K562 (cell line): Measurements from ENCODE around the gene MALAT1. TPM values are rescaled to one million over a fixed set of nuclear protein-coding genes. Genes with fewer than 3 reads are reported as not detected.
A peak's percentile ranks its signal among the peaks of the same experiment; 100 is the strongest.

Experiments used
- ATAC-seq: fragments of 200-7000 bp; cut with Tn5 transposase; 3 replicates; pipeline ENCODE4 v1.9.1; 2020; ENCODE audit warnings: moderate library complexity
- BruUV-seq: library from RNA; stranded (reverse); fragments of 400-500 nt; replicated peaks from 2 replicates; lab custom pipeline; 2021; lab: Mats Ljungman, UMichigan
- CTCF ChIA-PET: fragments of 300-600 bp; formaldehyde crosslinking; extraction: SDS; loops from one replicate; lab custom pipeline; 2021; ENCODE audit warnings: low intra/inter-chr PET ratio; lab: Yijun Ruan, JAX
- POLR2A ChIA-PET: fragments of 300-600, 350-650 bp; sonication (Branson Sonifier 250); formaldehyde crosslinking; extraction: SDS; loops from one replicate; lab custom pipeline; 2021; ENCODE audit warnings: antibody characterized with exemption, inconsistent platforms; lab: Yijun Ruan, JAX
- DNase-seq, 4 experiments: peaks; one replicate each; pipeline versions ENCODE4 v3.0.0 to v3.0.0-alpha.2; 2011 to 2018; ENCODE audit warnings: low spot score in 3 of 4, mixed read lengths in 3 of 4; ENCODE audit errors: extremely low read depth in 1 of 4
- FAIRE-seq: peaks from 2 replicates; lab custom pipeline; 2011; peaks lifted over from hg19 to GRCh38; lab: Jason Lieb, UNC
- H2AFZ ChIP-seq: 2 replicates; pipeline ENCODE4 v1.6.0; 2011; ENCODE audit warnings: low read depth, low read length, control low read depth, inconsistent platforms
- H3K27ac ChIP-seq: fragments of 200-600 bp; 3 replicates; pipeline ENCODE4 v1.8.0; 2011; ENCODE audit warnings: low read depth, mild to moderate bottlenecking, control low read depth, inconsistent platforms, low read length, moderate library complexity, mixed read lengths; ENCODE audit errors: extremely low read depth
- H3K27me3 ChIP-seq, 2 experiments: fragments of 300-600 bp in 1 of 2; 2 replicates in 1 of 2; 3 replicates in 1 of 2; pipeline versions ENCODE4 v1.6.0 to v1.8.0; 2011; ENCODE audit warnings: inconsistent platforms in 2 of 2, low read length in 2 of 2, mild to moderate bottlenecking in 1 of 2, mixed read lengths in 1 of 2, moderate library complexity in 1 of 2; ENCODE audit not compliant: control insufficient read depth in 2 of 2, insufficient read depth in 2 of 2
- H3K36me3 ChIP-seq: fragments of 300-600 bp; 3 replicates; pipeline ENCODE4 v1.8.0; 2011; ENCODE audit warnings: mild to moderate bottlenecking, low read length, inconsistent platforms; ENCODE audit not compliant: control insufficient read depth, insufficient read depth
- H3K4me1 ChIP-seq, 2 experiments: fragments of 200-600 bp in 1 of 2; replicated peaks in 1 of 2; 2 replicates in 1 of 2; 3 replicates in 1 of 2; pipeline versions ENCODE4 v1.5.1 to v1.8.0; 2011; ENCODE audit warnings: inconsistent platforms in 2 of 2, low read length in 2 of 2, mild to moderate bottlenecking in 1 of 2, mixed read lengths in 1 of 2, moderate library complexity in 1 of 2; ENCODE audit not compliant: control insufficient read depth in 2 of 2, insufficient read depth in 2 of 2
- H3K4me2 ChIP-seq: 2 replicates; pipeline ENCODE4 v1.6.1; 2011; ENCODE audit warnings: low read length, control low read depth, inconsistent platforms, mixed read lengths; ENCODE audit not compliant: insufficient read depth
- H3K4me3 ChIP-seq: fragments of 200-600 bp; sonication (generic), shearing (Covaris generic); 2 replicates; pipeline ENCODE4 v1.5.1; 2016; ENCODE audit warnings: control low read depth, inconsistent platforms
- H3K79me2 ChIP-seq: fragments of 200-600 bp; 3 replicates; pipeline ENCODE4 v1.8.0; 2011; ENCODE audit warnings: low read length, inconsistent platforms; ENCODE audit not compliant: control insufficient read depth, insufficient read depth
- H3K9ac ChIP-seq, 2 experiments: 2 replicates each; pipeline versions ENCODE4 v1.6.0 to v1.6.1; 2011; ENCODE audit warnings: low read depth in 2 of 2, low read length in 2 of 2, control low read depth in 1 of 2, inconsistent platforms in 1 of 2, mild to moderate bottlenecking in 1 of 2, mixed read lengths in 1 of 2; ENCODE audit not compliant: insufficient read depth in 1 of 2
- H3K9me1 ChIP-seq: one replicate; pipeline ENCODE4 v1.6.0; 2011; ENCODE audit warnings: inconsistent platforms, mild to moderate bottlenecking, low read length, moderate library complexity; ENCODE audit not compliant: control insufficient read depth, insufficient read depth
- H3K9me3 ChIP-seq: replicated peaks from 2 replicates; pipeline ENCODE4 v1.5.1; 2011; ENCODE audit warnings: low read depth, low read length, inconsistent platforms; ENCODE audit not compliant: control insufficient read depth, insufficient read depth
- H4K20me1 ChIP-seq: replicated peaks from 2 replicates; pipeline ENCODE4 v1.6.1; 2011; ENCODE audit warnings: low read length, inconsistent platforms, mixed read lengths; ENCODE audit not compliant: control insufficient read depth, insufficient read depth
- CBX5 ChIP-seq: IDR thresholded peaks from 2 replicates; pipeline ENCODE4 v1.6.1; 2014; ENCODE audit warnings: low read depth, borderline replicate concordance
- CGGBP1 ChIP-seq: fragments of 250-450 bp; sonication (Bioruptor Pico); IDR thresholded peaks from 2 replicates; pipeline ENCODE4 v1.9.0; 2021; ENCODE audit warnings: mild to moderate bottlenecking
- E2F8 ChIP-seq: fragments of 450-650 bp; IDR thresholded peaks from 2 replicates; pipeline ENCODE4 v1.7.1; 2018; ENCODE audit warnings: mild to moderate bottlenecking, low read depth; ENCODE audit not compliant: partially characterized antibody
- HMG20B ChIP-seq: fragments of 250-450 bp; sonication (Bioruptor Pico); IDR thresholded peaks from 2 replicates; pipeline ENCODE4 v1.5.0; 2021; ENCODE audit warnings: mild to moderate bottlenecking
- NCOR1 ChIP-seq: fragments of 450-650 bp; IDR thresholded peaks from 2 replicates; pipeline ENCODE4 v1.6.1; 2016; ENCODE audit warnings: mild to moderate bottlenecking, moderate library complexity
- NFIC ChIP-seq: fragments of 450-650 bp; IDR thresholded peaks from 2 replicates; pipeline ENCODE4 v1.6.1; 2017; ENCODE audit warnings: mild to moderate bottlenecking, inconsistent platforms
- RBFOX2 ChIP-seq: fragments of 200-400 bp; formaldehyde crosslinking; IDR thresholded peaks from 2 replicates; pipeline ENCODE4 v1.6.1; 2017; ENCODE audit warnings: low read depth, mild to moderate bottlenecking, low read length, moderate library complexity
- TBP ChIP-seq: optimal IDR thresholded peaks from 2 replicates; pipeline ENCODE3; 2011; ENCODE audit warnings: low read depth, low read length, improper control_type of control experiment
- TEAD1 ChIP-seq, 2 experiments: fragments of 450-650 bp in 1 of 2; sonication (generic) in 1 of 2; formaldehyde crosslinking; IDR thresholded peaks; 2 replicates each; pipeline versions ENCODE4 v1.4.0 to v1.8.0; 2020 to 2022; ENCODE audit warnings: mild to moderate bottlenecking in 2 of 2, missing genetic modification reagents in 1 of 2
- TEAD2 ChIP-seq: fragments of 450-650 bp; IDR thresholded peaks from 2 replicates; pipeline ENCODE4 v1.6.1; 2016; ENCODE audit warnings: missing genetic modification characterization, control low read depth, missing compliant biosample characterization
- YY1 ChIP-seq, 3 experiments: IDR thresholded peaks; 2 replicates each; pipeline ENCODE4 v1.6.1; 2011; ENCODE audit warnings: low read length in 2 of 3, mild to moderate bottlenecking in 2 of 3, moderate library complexity in 2 of 3, borderline replicate concordance in 1 of 3, control low read depth in 1 of 3, low read depth in 1 of 3; ENCODE audit not compliant: insufficient read depth in 3 of 3, insufficient replicate concordance in 2 of 3, control insufficient read depth in 1 of 3, insufficient read length in 1 of 3; ENCODE audit errors: extremely low read depth in 1 of 3
- ZNF239 ChIP-seq: fragments of 250-450 bp; sonication (Bioruptor Pico); IDR thresholded peaks from 2 replicates; pipeline ENCODE4 v1.4.0; 2020; ENCODE audit warnings: mild to moderate bottlenecking
- WGBS: fragments of 100-300 bp; shearing (Covaris generic); methylation state at CpG from one replicate; pipeline ENCODE4 v1.1.6; 2016; ENCODE audit warnings: low coverage, mixed read lengths; ENCODE audit not compliant: insufficient coverage; ENCODE audit errors: missing lambda C conversion rate; 5-methylcytosine and 5-hydroxymethylcytosine counted together
- in situ Hi-C: fragments of 300-500 bp; cut with MboI; formaldehyde crosslinking; loops from 4 replicates; pipeline ENCODE4 v1.15.0; 2018; ENCODE audit warnings: inconsistent platforms, mixed read lengths
- intact Hi-C: fragments of 100-400 bp; cut with micrococcal nuclease; formaldehyde crosslinking; loops from 2 replicates; pipeline ENCODE4 v1.14.2; 2022
- polyA plus RNA-seq, 8 experiments: library from polyadenylated mRNA; depleted of rRNA in 4 of 8; stranded (reverse) in 5 of 8; unstranded in 3 of 8; fragments of >200 nt; fragmentation: Nextera tagmentation in 2 of 8; fragmentation: Illumina TruSeq in 1 of 8; extraction: Ambion mirVana in 2 of 8; extraction: Trizol in 1 of 8; gene quantifications; 2 replicates each; pipeline versions ENCODE4 v1.2.1 to v1.2.3, GENCODE V29; 2011 to 2014; ENCODE audit warnings: inconsistent platforms in 1 of 8, missing spikeins in 1 of 8
- total RNA-seq, 7 experiments: library from RNA; depleted of rRNA in 6 of 7; stranded (reverse); fragments of >200 nt in 6 of 7; fragmentation: Illumina TruSeq in 2 of 7; extraction: Trizol in 2 of 7; gene quantifications; 2 replicates each; pipeline versions ENCODE4 v1.2.1 to v1.2.3, GENCODE V29; 2011 to 2021; ENCODE audit warnings: low replicate concordance in 1 of 7
- TF ChIP-seq, protein P1 (sequence below): fragments of 450-650 bp; IDR thresholded peaks from 2 replicates; pipeline ENCODE4 v1.6.1; 2016

Gene MALAT1
- total and polyA plus RNA-seq, 9 of the 15 experiments (the other 6 are each of a cell fraction or from before 2014, with no cell fraction given), result 363 to 8,715 (median 2,351) TPM

DNA sequence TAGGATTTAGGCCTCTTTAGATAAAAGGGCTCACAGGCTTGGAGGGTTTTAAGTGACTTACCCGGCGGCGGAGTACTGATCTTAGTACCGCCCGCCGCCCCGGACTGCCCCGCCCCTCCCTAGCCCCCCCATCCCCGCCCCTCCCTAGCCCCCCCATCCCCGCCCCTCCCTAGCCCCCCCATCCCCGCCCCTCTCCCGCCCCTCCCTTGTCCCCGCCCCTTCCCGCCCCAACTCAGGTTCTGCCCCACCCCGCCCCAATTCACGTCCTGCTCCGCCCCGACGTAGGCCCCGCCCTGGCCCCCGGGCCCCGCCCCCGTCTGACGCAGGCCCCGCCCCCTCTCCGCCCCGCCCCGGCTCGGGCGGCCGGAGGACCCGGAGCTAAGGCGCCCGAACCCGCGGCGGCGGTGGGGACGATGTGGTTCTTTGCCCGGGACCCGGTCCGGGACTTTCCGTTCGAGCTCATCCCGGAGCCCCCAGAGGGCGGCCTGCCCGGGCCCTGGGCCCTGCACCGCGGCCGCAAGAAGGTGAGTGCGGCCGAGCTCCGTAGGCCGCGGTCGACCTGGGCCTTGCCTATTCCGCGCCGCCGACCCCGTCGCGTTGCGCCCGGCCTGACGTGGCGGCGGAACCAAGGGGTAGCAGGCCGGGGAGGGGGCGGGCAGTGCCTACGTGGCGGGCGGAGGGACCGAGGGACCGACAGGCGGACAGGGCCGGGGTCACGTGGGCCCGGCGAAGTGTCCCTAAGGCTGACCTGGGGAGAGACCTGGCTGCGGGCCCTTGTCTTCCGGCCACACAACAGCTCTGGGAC is 26.1 kb downstream of the MALAT1 start, which contains the start of gene SCYL1 (continued):
- TF ChIP-seq CGGBP1 (no peak), TBP (peak; percentile 35)

DNA sequence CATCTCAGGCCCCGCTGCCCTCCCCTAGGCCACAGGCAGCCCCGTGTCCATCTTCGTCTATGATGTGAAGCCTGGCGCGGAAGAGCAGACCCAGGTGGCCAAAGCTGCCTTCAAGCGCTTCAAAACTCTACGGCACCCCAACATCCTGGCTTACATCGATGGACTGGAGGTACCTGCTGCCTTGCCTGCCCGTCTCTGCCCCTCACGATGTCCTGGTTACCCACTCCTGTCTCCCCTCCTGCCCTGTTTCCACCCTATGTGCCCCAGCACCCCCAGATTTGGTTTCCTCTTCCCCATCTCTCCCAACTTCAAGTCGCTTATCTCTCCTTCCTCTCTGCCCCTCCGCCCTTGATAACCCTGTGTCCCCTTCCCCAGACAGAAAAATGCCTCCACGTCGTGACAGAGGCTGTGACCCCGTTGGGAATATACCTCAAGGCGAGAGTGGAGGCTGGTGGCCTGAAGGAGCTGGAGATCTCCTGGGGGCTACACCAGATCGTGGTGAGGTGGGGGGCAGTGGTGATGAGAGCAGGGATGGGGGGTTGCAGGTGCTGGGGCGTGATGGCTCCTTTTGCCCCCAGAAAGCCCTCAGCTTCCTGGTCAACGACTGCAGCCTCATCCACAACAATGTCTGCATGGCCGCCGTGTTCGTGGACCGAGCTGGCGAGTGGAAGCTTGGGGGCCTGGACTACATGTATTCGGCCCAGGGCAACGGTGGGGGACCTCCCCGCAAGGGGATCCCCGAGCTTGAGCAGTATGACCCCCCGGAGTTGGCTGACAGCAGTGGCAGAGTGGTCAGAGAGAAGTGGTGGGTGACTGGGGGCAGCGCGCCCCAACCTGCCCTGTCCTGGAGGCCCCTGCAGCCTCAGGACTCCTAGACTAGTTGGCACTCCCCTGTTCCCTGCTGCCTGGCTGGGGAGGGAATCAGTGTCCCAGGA is 27.0 kb downstream of the MALAT1 start:
- in situ Hi-C loops, result no loop called here
- H3K9me1 ChIP-seq, result peaks cover 4% of the 10 kb centered on the region
- 39% methylated on average over 26 of the region's 31 CpGs for WGBS
- H3K9me3 ChIP-seq, result no peaks in the 10 kb centered on the region
- peaks cover 38 to 45% of the 10 kb centered on the region in 2 experiments for H3K4me1 ChIP-seq
- peak overlapping the region; percentile 90 for H3K27ac ChIP-seq
- FAIRE-seq (no peak), DNase-seq (peak in 2 of 4 experiments; percentile 16), ATAC-seq (no peak)
- POLR2A ChIA-PET, result interaction anchor here (0.5 to 6.5 kb wide), 15 partner anchors 10 to 247 kb away, joined by 3 to 48 read pairs (median 5); partner anchors contain the start of genes MALAT1 and NEAT1
- H2AFZ ChIP-seq, result peak overlapping the region; percentile 81
- peaks cover 43% of the 10 kb centered on the region; the same call in 2 of the 3 replicates for H3K36me3 ChIP-seq
- peak overlapping the region; percentile 90 to 94 for H3K9ac ChIP-seq
- intact Hi-C loops, result loop anchor here (5.0 kb wide), 1 partner anchor 46 kb away; the partner anchor contains the start of genes FAM89B and ZNRD2
- BruUV-seq, result TSS peak; percentile 63
- H3K27me3 ChIP-seq, result no peaks in the 10 kb centered on the region
- CTCF ChIA-PET, result no interaction called here
- 0 out of 2 replicates have a peak, but pooled peaks cover 4% of the 10 kb centered on the region for H4K20me1 ChIP-seq
- peaks cover 26% of the 10 kb centered on the region for H3K79me2 ChIP-seq
- H3K4me2 ChIP-seq, result peak overlapping the region; percentile 97
- H3K4me3 ChIP-seq, result peak overlapping the region; percentile 100
- no peak for TF ChIP-seq YY1 (IDR thresholded peaks at IDR 0.05; ENCODE audit: borderline replicate concordance in 1 of 3, control insufficient read depth in 1 of 3, extremely low read depth in 1 of 3, insufficient read depth in 3 of 3, insufficient read length in 1 of 3, insufficient replicate concordance in 2 of 3, low read depth in 1 of 3, low read length in 2 of 3)
- no peak for TF ChIP-seq E2F8
- no peak for TF ChIP-seq TEAD2 (tag)
- no peak for TF ChIP-seq HMG20B (CRISPR knock-in tag)
- TF ChIP-seq TEAD1 (CRISPR knock-in tag; IDR thresholded peaks at IDR 0.05), result no peak
- no peak for TF ChIP-seq NCOR1
- no peak for TF ChIP-seq ZNF239 (CRISPR knock-in tag)
- TF ChIP-seq, protein P1, sequence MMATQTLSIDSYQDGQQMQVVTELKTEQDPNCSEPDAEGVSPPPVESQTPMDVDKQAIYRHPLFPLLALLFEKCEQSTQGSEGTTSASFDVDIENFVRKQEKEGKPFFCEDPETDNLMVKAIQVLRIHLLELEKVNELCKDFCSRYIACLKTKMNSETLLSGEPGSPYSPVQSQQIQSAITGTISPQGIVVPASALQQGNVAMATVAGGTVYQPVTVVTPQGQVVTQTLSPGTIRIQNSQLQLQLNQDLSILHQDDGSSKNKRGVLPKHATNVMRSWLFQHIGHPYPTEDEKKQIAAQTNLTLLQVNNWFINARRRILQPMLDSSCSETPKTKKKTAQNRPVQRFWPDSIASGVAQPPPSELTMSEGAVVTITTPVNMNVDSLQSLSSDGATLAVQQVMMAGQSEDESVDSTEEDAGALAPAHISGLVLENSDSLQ, result peak; percentile 4; the same call in 1 of the 2 replicates
- peak; percentile 18 for TF ChIP-seq RBFOX2
- no peak for TF ChIP-seq NFIC
- no peak for TF ChIP-seq CBX5
